Mesenchymal stem cell (in vitro differentiated cells and primary cell): ENCODE data around the gene CYP4F12.

Source experiments
- DNase-seq: peaks from one replicate; pipeline ENCODE4 v3.0.0-alpha.2; 2013
- H2AFZ ChIP-seq: one replicate; pipeline ENCODE4 v1.6.1; 2013; ENCODE audit warnings: low read depth, mild to moderate bottlenecking, control low read depth, inconsistent platforms, low read length, moderate library complexity
- H2AK5ac ChIP-seq: 2 replicates; pipeline ENCODE4 v1.6.1; 2013; ENCODE audit warnings: low read length, moderate library complexity, mild to moderate bottlenecking, inconsistent platforms; ENCODE audit not compliant: severe bottlenecking
- H2BK120ac ChIP-seq: one replicate; pipeline ENCODE4 v1.6.1; 2013; ENCODE audit warnings: low read depth, mild to moderate bottlenecking, inconsistent platforms, low read length, moderate library complexity
- H2BK12ac ChIP-seq, 2 experiments: one replicate each; pipeline ENCODE4 v1.6.1; 2013; ENCODE audit warnings: inconsistent platforms in 2 of 2, low read length in 2 of 2, mild to moderate bottlenecking in 2 of 2, moderate library complexity in 2 of 2, control low read depth in 1 of 2
- H2BK15ac ChIP-seq: one replicate; pipeline ENCODE4 v1.6.1; 2013; ENCODE audit warnings: mild to moderate bottlenecking, low read depth, inconsistent platforms; ENCODE audit not compliant: poor library complexity, severe bottlenecking
- H2BK5ac ChIP-seq: 2 replicates; pipeline ENCODE4 v1.6.1; 2013; ENCODE audit warnings: low read depth, mild to moderate bottlenecking, low read length, control low read depth, inconsistent platforms; ENCODE audit not compliant: poor library complexity, severe bottlenecking
- H3K14ac ChIP-seq, 2 experiments: one replicate each; pipeline ENCODE4 v1.6.1; 2013; ENCODE audit warnings: inconsistent platforms in 2 of 2, low read length in 2 of 2, control low read depth in 1 of 2, mild to moderate bottlenecking in 1 of 2, moderate library complexity in 1 of 2
- H3K18ac ChIP-seq, 2 experiments: one replicate each; pipeline ENCODE4 v1.6.1; 2013; ENCODE audit warnings: inconsistent platforms in 2 of 2, low read length in 2 of 2, control low read depth in 1 of 2, low read depth in 1 of 2, mild to moderate bottlenecking in 1 of 2
- H3K23ac ChIP-seq, 2 experiments: one replicate each; pipeline ENCODE4 v1.6.1; 2013; ENCODE audit warnings: inconsistent platforms in 2 of 2, low read length in 2 of 2, mild to moderate bottlenecking in 2 of 2, moderate library complexity in 2 of 2, control low read depth in 1 of 2
- H3K27ac ChIP-seq: 2 replicates; pipeline ENCODE4 v1.5.1; 2013; ENCODE audit warnings: mild to moderate bottlenecking, moderate library complexity, low read length, control low read depth, inconsistent platforms; ENCODE audit not compliant: poor library complexity, severe bottlenecking
- H3K27me3 ChIP-seq, 2 experiments: 2 replicates each; pipeline versions ENCODE4 v1.6.1 to v1.7.0; 2013; ENCODE audit warnings: low read length in 2 of 2, mild to moderate bottlenecking in 2 of 2, moderate library complexity in 2 of 2, control low read depth in 1 of 2, inconsistent platforms in 1 of 2; ENCODE audit not compliant: control insufficient read depth in 1 of 2, insufficient read depth in 1 of 2
- H3K36me3 ChIP-seq, 2 experiments: 2 replicates each; pipeline versions ENCODE4 v1.6.1 to v1.7.0; 2013; ENCODE audit warnings: low read length in 2 of 2, control low read depth in 1 of 2, inconsistent platforms in 1 of 2, low read depth in 1 of 2, mild to moderate bottlenecking in 1 of 2; ENCODE audit not compliant: insufficient read depth in 2 of 2, control insufficient read depth in 1 of 2
- H3K4ac ChIP-seq, 2 experiments: one replicate each; pipeline ENCODE4 v1.6.1; 2013; ENCODE audit warnings: inconsistent platforms in 2 of 2, low read length in 2 of 2, mild to moderate bottlenecking in 2 of 2, moderate library complexity in 2 of 2, control low read depth in 1 of 2, low read depth in 1 of 2
- H3K4me1 ChIP-seq: 2 replicates; pipeline ENCODE4 v1.6.1; 2013; ENCODE audit warnings: low read depth, low read length, control low read depth; ENCODE audit not compliant: control insufficient read depth, insufficient read depth
- H3K4me2 ChIP-seq: 2 replicates; pipeline ENCODE4 v1.6.1; 2013; ENCODE audit warnings: low read length, mild to moderate bottlenecking, inconsistent platforms; ENCODE audit not compliant: poor library complexity, severe bottlenecking
- H3K4me3 ChIP-seq, 2 experiments: 2 replicates each; pipeline versions ENCODE4 v1.5.1 to v1.7.0; 2013; ENCODE audit warnings: low read length in 2 of 2, mild to moderate bottlenecking in 2 of 2, control low read depth in 1 of 2, low read depth in 1 of 2; ENCODE audit not compliant: insufficient read depth in 1 of 2
- H3K79me1 ChIP-seq: replicated peaks from 2 replicates; pipeline ENCODE4 v1.6.1; 2013; ENCODE audit warnings: mild to moderate bottlenecking, control low read depth, low read length, inconsistent platforms; ENCODE audit not compliant: poor library complexity, severe bottlenecking
- H3K9ac ChIP-seq: 2 replicates; pipeline ENCODE4 v1.7.0; 2013; ENCODE audit warnings: mild to moderate bottlenecking, low read length, moderate library complexity
- H3K9me3 ChIP-seq: 2 replicates; pipeline ENCODE4 v1.7.0; 2013; ENCODE audit warnings: mild to moderate bottlenecking, low read length; ENCODE audit not compliant: control insufficient read depth
- H4K8ac ChIP-seq: one replicate; pipeline ENCODE4 v1.6.1; 2013; ENCODE audit warnings: inconsistent platforms, mild to moderate bottlenecking, low read length, moderate library complexity
- H4K91ac ChIP-seq: one replicate; pipeline ENCODE4 v1.6.1; 2013; ENCODE audit warnings: mild to moderate bottlenecking, low read length, inconsistent platforms
- WGBS: methylation state at CpG from one replicate; pipeline ENCODE4 v1.1.7; 2013; ENCODE audit warnings: mixed read lengths; 5-methylcytosine and 5-hydroxymethylcytosine counted together

CYP4F12 gene

DNA sequence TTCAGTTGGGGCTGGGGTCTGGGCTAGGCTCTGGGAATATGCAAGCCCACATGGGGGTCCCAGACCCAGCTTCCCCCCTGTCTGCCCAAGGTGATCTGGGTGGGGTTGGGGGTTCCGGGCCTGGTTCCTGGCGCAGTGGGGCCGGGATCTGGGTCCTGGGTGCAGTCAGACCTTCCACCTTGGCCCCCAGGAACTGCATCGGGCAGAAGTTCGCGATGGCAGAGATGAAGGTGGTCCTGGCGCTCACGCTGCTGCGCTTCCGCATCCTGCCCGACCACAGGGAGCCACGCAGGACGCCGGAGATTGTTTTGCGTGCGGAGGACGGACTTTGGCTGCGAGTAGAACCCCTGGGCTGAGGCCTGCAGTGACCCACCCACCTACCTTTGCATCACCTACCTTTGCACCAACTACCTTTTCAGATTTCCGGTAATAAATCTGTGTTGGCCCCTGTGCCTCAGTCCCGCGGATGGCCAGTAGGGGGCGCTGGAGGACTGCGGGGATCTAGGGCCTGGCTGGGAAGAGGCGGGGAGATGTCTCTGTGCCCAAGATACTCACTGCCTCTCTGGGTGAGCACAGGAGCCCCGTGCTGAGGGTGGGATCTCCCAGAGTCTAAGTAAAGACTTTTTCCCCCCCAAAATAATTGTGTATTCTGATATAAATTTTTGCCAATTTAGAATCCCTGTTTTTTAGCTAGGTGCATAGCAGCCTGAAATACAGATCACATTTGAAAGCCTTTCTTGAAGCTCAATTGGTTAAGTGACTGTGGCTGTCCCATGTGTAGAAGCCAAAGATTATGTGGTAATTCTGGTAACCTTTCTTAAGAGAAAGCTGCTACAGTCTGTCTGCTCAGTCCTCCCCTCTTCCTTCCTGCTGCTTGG lies 43.6 kb upstream of the CYP4F12 start:
- Histone ChIP-seq H2BK12ac (no peak overlapping the region), H4K8ac (no peak overlapping the region), H2BK15ac (no peak overlapping the region), H3K79me1 (no peaks in the 10 kb centered on the region), H3K23ac (no peak overlapping the region), H3K27me3 (peaks cover 0 to 21% of the 10 kb centered on the region in 2 experiments), H3K14ac (no peak overlapping the region), H2AFZ (no peak overlapping the region), H3K27ac (no peak overlapping the region), H3K9ac (no peak overlapping the region), H2BK120ac (no peak overlapping the region), H3K4me3 (no peak overlapping the region), H2BK5ac (no peak overlapping the region), H3K9me3 (no peaks in the 10 kb centered on the region), H3K36me3 (no peaks in the 10 kb centered on the region), H3K4ac (no peak overlapping the region), H3K4me2 (no peak overlapping the region), H3K18ac (no peak overlapping the region), H3K4me1 (no peaks in the 10 kb centered on the region), H4K91ac (no peak overlapping the region), H2AK5ac (no peak overlapping the region)
- no peak for DNase-seq
- WGBS: 75% methylated on average over 24 of the region's 25 CpGs

GRCh38 chr19:15631817-15632216 lies 41.1 kb upstream of the CYP4F12 start:
- Histone ChIP-seq H3K9me3 (no peaks in the 10 kb centered on the region), H2BK12ac (no peak overlapping the region), H2AFZ (no peak overlapping the region), H2BK15ac (no peak overlapping the region), H2AK5ac (no peak overlapping the region), H2BK5ac (no peak overlapping the region), H3K9ac (no peak overlapping the region), H3K18ac (no peak overlapping the region), H3K4me3 (no peak overlapping the region), H2BK120ac (no peak overlapping the region), H3K27ac (no peak overlapping the region), H4K8ac (no peak overlapping the region), H3K27me3 (peaks cover 0 to 30% of the 10 kb centered on the region in 2 experiments), H3K23ac (no peak overlapping the region), H3K14ac (no peak overlapping the region), H4K91ac (no peak overlapping the region), H3K79me1 (no peaks in the 10 kb centered on the region), H3K4ac (no peak overlapping the region), H3K36me3 (no peaks in the 10 kb centered on the region), H3K4me2 (no peak overlapping the region), H3K4me1 (no peaks in the 10 kb centered on the region)
- no peak for DNase-seq
- no CpG with 5 or more reads among the region's 9 CpGs for WGBS

GRCh38 chr19:15633082-15633835 lies 39.6 kb upstream of the CYP4F12 start:
- Histone ChIP-seq H2BK15ac (no peak overlapping the region), H2BK120ac (no peak overlapping the region), H3K23ac (no peak overlapping the region), H2BK12ac (no peak overlapping the region), H3K4me3 (no peak overlapping the region), H2AFZ (no peak overlapping the region), H3K4ac (no peak overlapping the region), H3K4me1 (no peaks in the 10 kb centered on the region), H3K79me1 (no peaks in the 10 kb centered on the region), H3K18ac (no peak overlapping the region), H2AK5ac (no peak overlapping the region), H3K27ac (no peak overlapping the region), H4K91ac (no peak overlapping the region), H2BK5ac (no peak overlapping the region), H3K27me3 (peaks cover 0 to 28% of the 10 kb centered on the region in 2 experiments), H4K8ac (no peak overlapping the region), H3K4me2 (no peak overlapping the region), H3K9me3 (no peaks in the 10 kb centered on the region), H3K14ac (no peak overlapping the region), H3K9ac (no peak overlapping the region), H3K36me3 (no peaks in the 10 kb centered on the region)
- DNase-seq: no peak
- 49% methylated on average over 2 of the region's 5 CpGs for WGBS

DNA sequence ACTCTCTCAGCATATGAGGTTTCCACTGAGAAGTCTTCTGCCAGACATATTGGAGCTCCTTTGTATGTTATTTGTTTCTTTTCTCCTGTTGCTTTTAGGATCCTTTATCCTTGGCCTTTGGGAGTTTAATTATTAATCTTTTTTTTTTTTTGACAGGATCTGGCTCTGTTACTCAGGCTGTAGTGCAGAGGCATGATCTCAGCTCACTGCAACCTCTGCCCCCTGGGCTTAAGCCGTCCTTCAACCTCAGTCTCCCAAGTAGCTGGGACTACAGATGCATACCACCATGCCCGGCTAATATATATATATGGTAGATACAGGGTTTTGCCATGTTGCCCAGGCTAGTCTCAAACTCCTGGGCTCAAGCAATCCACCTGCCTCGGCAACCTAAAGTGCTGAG lies 38.8 kb upstream of the CYP4F12 start:
- Histone ChIP-seq H3K36me3 (no peaks in the 10 kb centered on the region), H3K4me3 (no peak overlapping the region), H3K4me1 (no peaks in the 10 kb centered on the region), H3K9ac (no peak overlapping the region), H3K9me3 (no peaks in the 10 kb centered on the region), H2AK5ac (no peak overlapping the region), H3K14ac (no peak overlapping the region), H2BK5ac (no peak overlapping the region), H3K27me3 (peaks cover 0 to 22% of the 10 kb centered on the region in 2 experiments), H4K8ac (no peak overlapping the region), H2BK120ac (no peak overlapping the region), H4K91ac (no peak overlapping the region), H2AFZ (no peak overlapping the region), H2BK12ac (no peak overlapping the region), H3K27ac (no peak overlapping the region), H2BK15ac (no peak overlapping the region), H3K4me2 (no peak overlapping the region), H3K23ac (no peak overlapping the region), H3K4ac (no peak overlapping the region), H3K79me1 (no peaks in the 10 kb centered on the region), H3K18ac (no peak overlapping the region)
- DNase-seq: no peak
- WGBS: 68% methylated on average over 3 of the region's 3 CpGs
